ENCODE data around the gene SNTG2.

DNA sequence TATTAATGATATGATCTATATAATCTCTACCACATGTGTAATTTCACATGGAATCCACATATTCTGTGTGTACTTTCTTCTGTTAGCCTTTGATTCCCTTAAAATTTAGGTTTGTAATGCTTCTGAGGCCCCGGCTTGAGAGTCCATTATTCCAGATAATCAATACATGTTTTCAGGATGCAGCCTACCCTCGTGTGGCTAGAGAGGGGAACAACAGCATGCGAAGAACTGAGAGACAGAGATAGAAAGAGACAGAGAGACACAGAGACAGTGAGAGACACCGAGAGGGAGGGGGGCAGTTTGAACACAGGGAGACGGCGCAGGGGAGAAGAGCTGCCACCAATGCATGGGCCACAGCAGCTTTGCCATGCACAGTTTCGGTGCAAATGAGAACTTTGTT is 185.4 kb downstream of the SNTG2 start:
- TF ChIP-seq, protein P1, sequence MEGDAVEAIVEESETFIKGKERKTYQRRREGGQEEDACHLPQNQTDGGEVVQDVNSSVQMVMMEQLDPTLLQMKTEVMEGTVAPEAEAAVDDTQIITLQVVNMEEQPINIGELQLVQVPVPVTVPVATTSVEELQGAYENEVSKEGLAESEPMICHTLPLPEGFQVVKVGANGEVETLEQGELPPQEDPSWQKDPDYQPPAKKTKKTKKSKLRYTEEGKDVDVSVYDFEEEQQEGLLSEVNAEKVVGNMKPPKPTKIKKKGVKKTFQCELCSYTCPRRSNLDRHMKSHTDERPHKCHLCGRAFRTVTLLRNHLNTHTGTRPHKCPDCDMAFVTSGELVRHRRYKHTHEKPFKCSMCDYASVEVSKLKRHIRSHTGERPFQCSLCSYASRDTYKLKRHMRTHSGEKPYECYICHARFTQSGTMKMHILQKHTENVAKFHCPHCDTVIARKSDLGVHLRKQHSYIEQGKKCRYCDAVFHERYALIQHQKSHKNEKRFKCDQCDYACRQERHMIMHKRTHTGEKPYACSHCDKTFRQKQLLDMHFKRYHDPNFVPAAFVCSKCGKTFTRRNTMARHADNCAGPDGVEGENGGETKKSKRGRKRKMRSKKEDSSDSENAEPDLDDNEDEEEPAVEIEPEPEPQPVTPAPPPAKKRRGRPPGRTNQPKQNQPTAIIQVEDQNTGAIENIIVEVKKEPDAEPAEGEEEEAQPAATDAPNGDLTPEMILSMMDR (IDR thresholded peaks at IDR 0.05 in 2 of 3, conservative IDR thresholded peaks at IDR 0.05 in 1 of 3; ENCODE audit: control insufficient read depth in 2 of 3, extremely low read depth in 1 of 3, insufficient read depth in 1 of 3, low read depth in 3 of 3, low read length in 3 of 3): no peak
- TF ChIP-seq CHD1 (IDR thresholded peaks at IDR 0.05; ENCODE audit: low read depth, low read length): no peak
- TF ChIP-seq CHD2 (IDR thresholded peaks at IDR 0.05; ENCODE audit: borderline replicate concordance, low read depth, low read length): no peak
- TF ChIP-seq, protein P2, sequence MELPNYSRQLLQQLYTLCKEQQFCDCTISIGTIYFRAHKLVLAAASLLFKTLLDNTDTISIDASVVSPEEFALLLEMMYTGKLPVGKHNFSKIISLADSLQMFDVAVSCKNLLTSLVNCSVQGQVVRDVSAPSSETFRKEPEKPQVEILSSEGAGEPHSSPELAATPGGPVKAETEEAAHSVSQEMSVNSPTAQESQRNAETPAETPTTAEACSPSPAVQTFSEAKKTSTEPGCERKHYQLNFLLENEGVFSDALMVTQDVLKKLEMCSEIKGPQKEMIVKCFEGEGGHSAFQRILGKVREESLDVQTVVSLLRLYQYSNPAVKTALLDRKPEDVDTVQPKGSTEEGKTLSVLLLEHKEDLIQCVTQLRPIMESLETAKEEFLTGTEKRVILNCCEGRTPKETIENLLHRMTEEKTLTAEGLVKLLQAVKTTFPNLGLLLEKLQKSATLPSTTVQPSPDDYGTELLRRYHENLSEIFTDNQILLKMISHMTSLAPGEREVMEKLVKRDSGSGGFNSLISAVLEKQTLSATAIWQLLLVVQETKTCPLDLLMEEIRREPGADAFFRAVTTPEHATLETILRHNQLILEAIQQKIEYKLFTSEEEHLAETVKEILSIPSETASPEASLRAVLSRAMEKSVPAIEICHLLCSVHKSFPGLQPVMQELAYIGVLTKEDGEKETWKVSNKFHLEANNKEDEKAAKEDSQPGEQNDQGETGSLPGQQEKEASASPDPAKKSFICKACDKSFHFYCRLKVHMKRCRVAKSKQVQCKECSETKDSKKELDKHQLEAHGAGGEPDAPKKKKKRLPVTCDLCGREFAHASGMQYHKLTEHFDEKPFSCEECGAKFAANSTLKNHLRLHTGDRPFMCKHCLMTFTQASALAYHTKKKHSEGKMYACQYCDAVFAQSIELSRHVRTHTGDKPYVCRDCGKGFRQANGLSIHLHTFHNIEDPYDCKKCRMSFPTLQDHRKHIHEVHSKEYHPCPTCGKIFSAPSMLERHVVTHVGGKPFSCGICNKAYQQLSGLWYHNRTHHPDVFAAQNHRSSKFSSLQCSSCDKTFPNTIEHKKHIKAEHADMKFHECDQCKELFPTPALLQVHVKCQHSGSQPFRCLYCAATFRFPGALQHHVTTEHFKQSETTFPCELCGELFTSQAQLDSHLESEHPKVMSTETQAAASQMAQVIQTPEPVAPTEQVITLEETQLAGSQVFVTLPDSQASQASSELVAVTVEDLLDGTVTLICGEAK (IDR thresholded peaks at IDR 0.05; ENCODE audit: borderline replicate concordance): no peak
- TF ChIP-seq POLR2AphosphoS5 (IDR thresholded peaks at IDR 0.05; ENCODE audit: low read length): no peak
